A549 (cell line): ENCODE results near the gene METTL2B.

Experiments
- CBX8 ChIP-seq: fragments of 200-600 bp; sonication (generic); IDR thresholded peaks from 2 replicates; pipeline ENCODE4 v1.6.1; 2016
- CHD4 ChIP-seq: fragments of 200-600 bp; sonication (generic); IDR thresholded peaks from 2 replicates; pipeline ENCODE4 v1.6.1; 2016; ENCODE audit warnings: antibody characterized with exemption, mild to moderate bottlenecking, borderline replicate concordance
- EP300 ChIP-seq, 2 experiments: fragments of >200 bp; sonication (Bioruptor Twin); formaldehyde crosslinking; IDR thresholded peaks; 2 replicates in 1 of 2; 3 replicates in 1 of 2; pipeline ENCODE4 v1.6.1; 2016 to 2017
- ESRRA ChIP-seq: fragments of 150-350 bp; IDR thresholded peaks from 2 replicates; pipeline ENCODE4 v1.6.1; 2014; ENCODE audit warnings: mild to moderate bottlenecking, low read length, borderline replicate concordance
- HDAC2 ChIP-seq: fragments of 200-600 bp; sonication (generic); IDR thresholded peaks from 2 replicates; pipeline ENCODE4 v1.6.1; 2016
- MYC ChIP-seq: IDR thresholded peaks from 2 replicates; pipeline ENCODE4 v1.6.1; 2012; ENCODE audit warnings: mild to moderate bottlenecking, inconsistent platforms, low read length, improper control_type of control experiment, borderline replicate concordance
- POLR2A ChIP-seq: IDR thresholded peaks from 2 replicates; pipeline ENCODE4 v1.6.1; 2012; ENCODE audit warnings: mild to moderate bottlenecking, low read length
- RAD21 ChIP-seq, 2 experiments: fragments of >200 bp in 1 of 2; sonication (Bioruptor Twin) in 1 of 2; formaldehyde crosslinking in 1 of 2; IDR thresholded peaks in 1 of 2; conservative IDR thresholded peaks in 1 of 2; 2 replicates in 1 of 2; 3 replicates in 1 of 2; pipeline ENCODE4 v1.6.1; 2012 to 2018; ENCODE audit warnings: inconsistent platforms in 1 of 2
- RCOR1 ChIP-seq: fragments of 150-350 bp; IDR thresholded peaks from 2 replicates; pipeline ENCODE4 v1.6.1; 2014; ENCODE audit warnings: antibody characterized with exemption, low read length, low read depth
- TP53 ChIP-seq: fragments of 250-450 bp; sonication (Bioruptor Pico); IDR thresholded peaks from 2 replicates; pipeline ENCODE4 v1.5.0; 2021; ENCODE audit warnings: mild to moderate bottlenecking, moderate library complexity
- TF ChIP-seq, protein P1 (sequence below): fragments of >200 bp; sonication (Bioruptor Twin); formaldehyde crosslinking; IDR thresholded peaks from 3 replicates; pipeline ENCODE4 v1.5.1; 2016
- TF ChIP-seq, protein P2 (sequence below): fragments of >200 bp; sonication (Bioruptor Twin); formaldehyde crosslinking; IDR thresholded peaks from 3 replicates; pipeline ENCODE4 v1.6.1; 2016
- TF ChIP-seq, protein P3 (sequence below): IDR thresholded peaks from 2 replicates; pipeline ENCODE4 v1.6.1; 2012
- TF ChIP-seq, protein P4 (sequence below): IDR thresholded peaks from 2 replicates; pipeline ENCODE4 v1.6.1; 2012

DNA sequence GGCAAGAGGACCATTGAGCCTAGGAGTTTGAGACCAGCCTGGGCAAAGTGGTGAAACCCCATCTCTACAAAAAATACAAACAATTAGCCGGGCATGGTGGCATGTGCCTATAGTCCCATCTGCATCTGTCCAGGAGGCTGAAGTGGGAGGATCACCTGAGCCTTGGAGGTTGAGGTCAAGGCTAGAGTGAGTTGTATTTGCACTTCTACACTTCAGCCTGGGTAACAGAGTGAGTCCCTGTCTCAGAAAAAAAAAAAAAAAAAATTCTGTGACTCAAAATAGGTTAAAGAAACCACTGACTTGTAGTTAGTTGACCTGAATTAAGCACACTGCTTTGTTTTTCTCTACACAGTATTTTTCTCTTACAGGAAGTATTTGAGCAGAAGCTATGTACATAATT, 74.4 kb downstream of the METTL2B start:
- no peak for TF ChIP-seq POLR2A
- TF ChIP-seq TP53 = no peak
- TF ChIP-seq, protein P1, sequence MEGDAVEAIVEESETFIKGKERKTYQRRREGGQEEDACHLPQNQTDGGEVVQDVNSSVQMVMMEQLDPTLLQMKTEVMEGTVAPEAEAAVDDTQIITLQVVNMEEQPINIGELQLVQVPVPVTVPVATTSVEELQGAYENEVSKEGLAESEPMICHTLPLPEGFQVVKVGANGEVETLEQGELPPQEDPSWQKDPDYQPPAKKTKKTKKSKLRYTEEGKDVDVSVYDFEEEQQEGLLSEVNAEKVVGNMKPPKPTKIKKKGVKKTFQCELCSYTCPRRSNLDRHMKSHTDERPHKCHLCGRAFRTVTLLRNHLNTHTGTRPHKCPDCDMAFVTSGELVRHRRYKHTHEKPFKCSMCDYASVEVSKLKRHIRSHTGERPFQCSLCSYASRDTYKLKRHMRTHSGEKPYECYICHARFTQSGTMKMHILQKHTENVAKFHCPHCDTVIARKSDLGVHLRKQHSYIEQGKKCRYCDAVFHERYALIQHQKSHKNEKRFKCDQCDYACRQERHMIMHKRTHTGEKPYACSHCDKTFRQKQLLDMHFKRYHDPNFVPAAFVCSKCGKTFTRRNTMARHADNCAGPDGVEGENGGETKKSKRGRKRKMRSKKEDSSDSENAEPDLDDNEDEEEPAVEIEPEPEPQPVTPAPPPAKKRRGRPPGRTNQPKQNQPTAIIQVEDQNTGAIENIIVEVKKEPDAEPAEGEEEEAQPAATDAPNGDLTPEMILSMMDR = no peak
- no peak for TF ChIP-seq EP300 (IDR thresholded peaks at IDR 0.05)
- no peak for TF ChIP-seq ESRRA
- TF ChIP-seq, protein P2, sequence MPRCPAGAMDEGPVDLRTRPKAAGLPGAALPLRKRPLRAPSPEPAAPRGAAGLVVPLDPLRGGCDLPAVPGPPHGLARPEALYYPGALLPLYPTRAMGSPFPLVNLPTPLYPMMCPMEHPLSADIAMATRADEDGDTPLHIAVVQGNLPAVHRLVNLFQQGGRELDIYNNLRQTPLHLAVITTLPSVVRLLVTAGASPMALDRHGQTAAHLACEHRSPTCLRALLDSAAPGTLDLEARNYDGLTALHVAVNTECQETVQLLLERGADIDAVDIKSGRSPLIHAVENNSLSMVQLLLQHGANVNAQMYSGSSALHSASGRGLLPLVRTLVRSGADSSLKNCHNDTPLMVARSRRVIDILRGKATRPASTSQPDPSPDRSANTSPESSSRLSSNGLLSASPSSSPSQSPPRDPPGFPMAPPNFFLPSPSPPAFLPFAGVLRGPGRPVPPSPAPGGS = no peak
- no peak for TF ChIP-seq HDAC2
- TF ChIP-seq, protein P3, sequence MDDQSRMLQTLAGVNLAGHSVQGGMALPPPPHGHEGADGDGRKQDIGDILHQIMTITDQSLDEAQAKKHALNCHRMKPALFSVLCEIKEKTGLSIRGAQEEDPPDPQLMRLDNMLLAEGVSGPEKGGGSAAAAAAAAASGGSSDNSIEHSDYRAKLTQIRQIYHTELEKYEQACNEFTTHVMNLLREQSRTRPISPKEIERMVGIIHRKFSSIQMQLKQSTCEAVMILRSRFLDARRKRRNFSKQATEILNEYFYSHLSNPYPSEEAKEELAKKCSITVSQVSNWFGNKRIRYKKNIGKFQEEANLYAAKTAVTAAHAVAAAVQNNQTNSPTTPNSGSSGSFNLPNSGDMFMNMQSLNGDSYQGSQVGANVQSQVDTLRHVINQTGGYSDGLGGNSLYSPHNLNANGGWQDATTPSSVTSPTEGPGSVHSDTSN = no peak
- TF ChIP-seq, protein P4, sequence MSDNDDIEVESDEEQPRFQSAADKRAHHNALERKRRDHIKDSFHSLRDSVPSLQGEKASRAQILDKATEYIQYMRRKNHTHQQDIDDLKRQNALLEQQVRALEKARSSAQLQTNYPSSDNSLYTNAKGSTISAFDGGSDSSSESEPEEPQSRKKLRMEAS = no peak
- TF ChIP-seq RAD21 (conservative IDR thresholded peaks at IDR 0.05 in 1 of 2, IDR thresholded peaks at IDR 0.05 in 1 of 2) = no peak
- no peak for TF ChIP-seq MYC
- no peak for TF ChIP-seq CHD4
- TF ChIP-seq CBX8 = no peak
- no peak for TF ChIP-seq RCOR1
